HG02642 (cell line): ENCODE results near the gene E2F4.
A peak's percentile ranks its signal among the peaks of the same experiment; 100 is the strongest.

ENCODE experiments used
- ATAC-seq: cut with Tn5 transposase; IDR thresholded peaks from one replicate; pipeline ENCODE4 v1.9.1; 2021; ENCODE audit warnings: mild to moderate bottlenecking; ENCODE audit not compliant: unreplicated experiment, poor library complexity

The E2F4 gene

DNA sequence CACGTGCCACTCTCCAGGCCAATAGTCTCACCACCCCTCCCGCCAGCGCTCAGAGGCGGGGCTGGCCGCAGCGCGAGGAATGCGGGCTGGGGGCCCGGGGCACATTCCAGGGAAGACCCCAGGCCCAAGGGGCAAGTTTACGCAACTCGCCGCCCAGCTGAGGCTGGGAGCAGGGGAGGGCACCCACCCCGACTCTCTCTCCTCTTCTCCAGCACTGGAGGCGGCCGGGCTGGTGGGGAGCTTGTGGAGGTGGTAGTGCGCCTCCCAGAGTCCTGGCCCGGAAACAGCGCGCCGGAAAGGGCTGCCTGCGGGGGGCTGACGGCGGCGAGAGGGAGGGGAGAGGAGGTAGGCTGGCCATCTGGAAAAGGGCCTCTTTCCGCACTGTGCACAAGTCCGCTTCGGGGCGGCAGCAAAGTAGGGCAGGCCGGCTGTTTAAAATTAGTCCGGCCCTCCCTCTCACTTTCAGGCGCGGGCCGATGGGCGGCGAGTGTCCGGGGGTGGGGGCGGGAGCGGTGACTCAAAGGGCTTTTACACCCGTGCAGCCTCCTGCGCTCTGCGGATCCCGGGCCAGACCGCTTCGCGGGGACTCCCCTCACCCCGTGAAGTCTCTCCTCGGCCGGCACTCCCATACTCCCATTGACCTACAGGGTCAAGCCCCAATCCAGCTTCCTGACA lies 54.3 kb downstream of the E2F4 start:
- ATAC-seq: peak; percentile 25

DNA sequence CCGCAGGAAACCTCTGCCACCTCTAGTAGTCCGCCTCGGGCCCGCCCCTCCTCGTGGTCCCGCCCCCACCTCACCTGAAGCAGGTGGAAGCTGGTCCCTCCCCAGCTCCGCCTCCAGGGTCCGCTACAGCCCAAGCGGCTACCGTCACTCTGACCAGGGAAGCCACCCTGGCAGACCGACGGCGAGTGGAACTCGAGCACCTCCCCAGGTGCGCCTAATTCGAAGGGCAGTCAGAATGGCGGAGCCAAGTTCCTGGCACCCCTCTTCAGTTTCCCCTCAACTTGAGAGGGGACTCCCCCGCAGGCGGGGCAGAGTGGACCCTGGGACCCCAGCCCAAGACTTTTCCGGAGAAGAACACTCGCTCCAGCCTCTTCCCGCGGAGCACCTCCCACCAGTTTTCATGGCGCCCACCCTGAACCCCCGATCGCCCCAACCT lies 54.8 kb downstream of the E2F4 start:
- ATAC-seq: peak; percentile 28

GRCh38 chr16:67247192-67248072 lies 55.5 kb downstream of the E2F4 start, which contains the start of gene FHOD1:
TSS of gene FHOD1 (minus strand) at chr16:67247481. CDS start at chr16:67247410, 71 bp downstream.
- peak; percentile 50 for ATAC-seq

- ATAC-seq: no peak
Observed at GRCh38 chr16:67248073-67248400, 56.1 kb downstream of the E2F4 start.
